CD4-positive, alpha-beta T cell treated with Interleukin-4 for 1 hour (primary cell): ENCODE results near the gene CDC42EP2.
"Not testable (repeated sequence)": the region's sequence is repeated elsewhere in the genome, so short reads cannot be mapped to it uniquely, and the experiment has no call there.

ENCODE experiments used
- DNase-seq, 2 donors: peaks; one replicate each; pipeline ENCODE4 v3.0.0-alpha.2; 2020 to 2022

CDC42EP2 gene

DNA sequence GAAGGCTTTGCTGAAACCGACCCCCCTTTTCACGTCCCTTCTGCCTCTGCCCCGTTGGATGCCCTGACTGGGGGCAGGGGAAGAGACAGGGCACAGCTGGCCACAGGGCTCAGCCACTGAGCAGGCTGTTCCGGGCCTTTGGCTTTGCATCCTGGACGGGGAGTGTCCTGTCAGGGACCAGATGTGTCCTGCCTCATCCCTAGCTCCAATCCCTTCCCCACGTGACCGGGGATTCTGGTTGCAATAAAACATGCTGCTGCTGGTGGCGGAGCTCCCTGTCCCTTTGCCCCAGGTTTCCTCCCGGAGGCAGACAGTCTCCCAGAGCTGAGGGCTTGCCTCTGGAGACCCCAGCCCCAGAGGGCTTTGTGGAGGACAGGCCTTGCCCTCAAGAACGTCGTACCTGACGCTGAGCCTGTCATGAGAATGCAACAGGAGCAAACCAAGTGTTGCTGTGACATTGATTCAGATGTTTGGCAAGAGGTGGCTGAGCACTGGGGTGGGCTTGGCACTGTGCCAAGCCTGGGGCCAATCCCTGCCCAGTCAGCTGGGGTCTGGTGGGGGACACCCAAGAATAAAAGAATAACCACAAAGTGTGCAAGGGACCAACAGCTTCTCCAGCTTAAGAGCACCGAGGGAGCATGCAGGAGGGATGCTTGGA, 7.3 kb downstream of the CDC42EP2 start:
- DNase-seq = no peak

DNA sequence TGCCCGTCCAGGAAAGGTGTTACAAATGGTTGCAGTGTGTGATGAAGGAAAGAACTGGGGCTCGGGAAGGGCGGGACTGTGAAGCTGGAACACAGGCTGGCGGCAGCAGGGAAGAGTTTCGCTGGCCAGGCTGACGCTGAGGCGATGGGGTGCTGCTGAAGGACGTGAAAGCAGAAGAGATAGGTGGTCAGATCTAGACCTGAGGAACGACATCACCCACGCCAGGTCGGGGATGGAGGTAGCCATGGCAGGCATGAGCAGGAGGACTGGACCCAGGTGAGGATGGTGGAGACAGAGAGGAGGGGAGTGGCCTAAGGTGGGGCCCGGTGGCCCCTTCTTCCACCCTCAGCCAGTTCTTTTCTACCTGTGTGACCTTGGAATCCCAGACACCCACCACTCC, 9.1 kb downstream of the CDC42EP2 start:
- no peak for DNase-seq

DNA sequence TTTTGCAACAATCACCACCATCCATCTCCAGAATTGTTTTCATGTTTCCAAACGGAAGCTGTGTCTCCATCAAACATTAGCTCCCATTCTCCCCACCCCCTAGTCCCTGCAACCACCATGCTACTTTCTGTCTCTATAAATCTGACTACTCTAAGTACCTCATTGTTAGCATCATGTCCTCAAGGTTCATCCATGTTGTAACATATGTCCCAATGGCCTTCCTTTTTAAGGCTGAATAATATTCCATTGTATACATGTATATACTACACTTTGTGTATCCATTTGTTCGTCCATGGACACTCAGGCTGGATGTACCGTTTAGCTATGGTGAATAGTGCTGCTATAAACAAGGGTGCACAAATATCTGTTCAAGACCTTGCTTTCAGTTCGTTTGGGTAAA, 10.8 kb downstream of the CDC42EP2 start:
- no peak for DNase-seq

DNA sequence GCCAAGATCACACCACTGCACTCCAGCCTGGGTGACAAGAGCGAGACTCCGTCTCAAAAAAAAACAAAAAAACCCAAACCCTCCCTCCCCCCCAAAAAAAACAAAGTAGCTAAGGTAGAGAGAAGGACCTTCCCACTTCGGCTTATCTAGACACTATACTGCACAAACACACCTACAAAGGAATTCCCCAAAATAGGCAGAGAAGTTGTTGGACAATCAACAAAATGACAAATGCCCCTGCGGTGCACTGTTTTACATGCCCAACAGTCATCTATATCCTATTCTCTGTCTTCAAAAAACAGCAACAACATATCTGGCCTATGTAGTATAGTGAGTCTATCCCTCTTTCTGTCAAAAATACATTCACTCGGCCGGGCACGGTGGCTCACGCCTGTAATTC, 12.4 kb downstream of the CDC42EP2 start:
- no peak for DNase-seq

DNA sequence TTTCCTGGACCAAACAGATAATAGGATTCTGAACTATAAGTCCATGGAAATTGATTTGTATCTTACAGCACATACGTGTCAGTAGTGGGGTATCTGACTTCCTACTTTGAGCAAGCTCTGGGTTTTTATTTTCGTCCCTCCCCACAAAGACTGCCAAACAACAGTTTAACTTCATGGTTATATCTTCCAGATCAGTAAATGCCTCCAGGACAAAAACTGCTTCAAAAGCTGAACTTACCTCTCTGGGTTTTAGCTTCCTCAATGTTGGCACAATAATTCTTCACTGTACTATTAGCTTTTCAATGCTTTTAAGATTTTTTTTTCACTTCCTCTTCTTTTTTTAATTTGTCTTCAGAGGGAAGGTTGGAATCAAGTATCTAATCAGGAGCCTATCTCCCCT, 14.8 kb downstream of the CDC42EP2 start:
- peak in 1 of 2 donors; percentile 24 for DNase-seq

DNA sequence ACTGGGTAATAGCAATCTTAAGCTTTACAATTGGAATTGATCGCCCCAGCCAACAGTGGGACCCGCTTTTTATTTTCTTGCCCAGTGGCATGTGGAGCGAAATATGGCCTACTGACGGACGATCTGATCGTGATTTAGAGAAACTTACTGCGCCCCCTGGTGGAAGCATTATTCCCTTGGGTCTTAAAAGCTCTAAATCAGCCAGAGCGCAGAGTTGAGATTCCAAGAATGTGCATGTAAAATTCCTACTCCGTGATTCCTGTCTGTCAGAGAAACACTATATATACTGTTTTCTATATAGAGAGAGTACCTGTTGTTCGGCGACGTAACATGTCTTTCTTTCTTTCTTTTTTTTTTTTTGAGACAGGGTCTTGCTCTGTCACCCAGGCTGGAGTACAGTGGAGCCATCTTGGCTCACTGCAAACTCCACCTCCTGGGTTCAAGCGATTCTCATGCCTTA, 15.3 kb downstream of the CDC42EP2 start:
- peak; percentile 82 to 84 for DNase-seq

DNA sequence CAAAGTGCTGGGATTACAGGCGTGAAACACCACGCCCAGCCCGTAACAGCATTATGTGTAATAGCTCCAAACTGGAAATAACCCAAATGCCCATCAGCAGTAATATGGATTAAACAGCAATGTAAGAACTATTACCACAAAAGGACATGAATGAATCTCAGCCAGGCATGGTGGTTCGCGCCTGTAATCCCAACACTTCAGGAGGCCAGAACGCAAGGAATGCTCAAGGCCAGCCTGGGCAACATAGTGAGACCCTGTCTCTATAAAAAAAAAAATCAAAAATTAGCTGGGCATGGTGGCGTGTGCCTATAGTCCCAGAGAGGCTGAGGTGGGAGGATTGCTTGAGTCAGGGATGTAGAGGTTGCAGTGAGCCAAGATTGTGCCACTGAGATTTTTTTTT, 15.9 kb downstream of the CDC42EP2 start:
- no peak for DNase-seq

DNA sequence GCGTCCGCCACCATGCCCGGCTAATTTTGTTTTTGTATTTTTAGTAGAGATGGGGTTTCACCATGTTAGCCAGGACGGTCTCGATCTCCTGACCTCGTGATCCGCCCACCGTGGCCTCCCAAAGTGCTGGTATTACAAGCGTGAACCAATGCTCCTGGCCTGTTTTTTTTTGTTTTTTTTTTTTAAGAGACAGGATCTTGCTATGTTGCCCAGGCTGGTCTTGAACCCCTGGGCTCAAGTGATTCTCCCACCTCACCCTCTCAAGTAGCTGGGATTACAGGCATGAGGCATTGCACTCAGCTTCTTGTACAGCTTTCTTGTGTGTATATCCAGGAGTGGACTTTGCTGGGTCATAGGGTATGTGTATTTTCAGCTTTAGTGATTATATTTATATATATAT, 17.9 kb downstream of the CDC42EP2 start:
- not testable (repeated sequence) for DNase-seq

DNA sequence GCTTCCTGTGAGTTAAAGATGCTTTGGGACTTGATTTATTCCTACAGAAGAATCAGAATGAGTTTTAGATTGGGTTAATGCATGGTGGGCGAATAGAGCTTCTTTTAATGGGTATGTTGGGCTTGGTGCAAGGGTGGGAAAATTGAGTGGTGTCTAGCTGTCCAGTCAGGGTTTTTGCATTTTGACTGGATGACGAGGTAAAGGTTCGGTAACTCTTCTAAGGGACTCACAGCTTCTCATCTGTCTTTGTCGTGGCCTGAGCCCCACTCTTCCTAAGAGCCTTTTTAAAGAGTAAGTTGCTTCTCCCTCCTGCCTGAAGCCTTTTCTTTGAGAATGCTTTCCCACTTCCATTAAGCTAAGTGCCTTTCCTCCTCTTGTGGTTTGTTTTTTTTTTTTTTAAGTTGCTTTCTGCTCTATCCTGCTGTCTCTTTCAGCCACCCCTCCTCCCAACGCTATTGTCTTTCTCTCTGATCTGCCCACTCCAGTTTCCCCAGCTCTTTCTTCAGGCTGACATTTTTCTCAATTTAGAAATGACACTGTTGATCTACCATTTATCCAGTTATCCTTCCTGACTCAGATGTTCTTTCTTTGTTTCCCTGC, 20.1 kb downstream of the CDC42EP2 start:
- DNase-seq = no peak

DNA sequence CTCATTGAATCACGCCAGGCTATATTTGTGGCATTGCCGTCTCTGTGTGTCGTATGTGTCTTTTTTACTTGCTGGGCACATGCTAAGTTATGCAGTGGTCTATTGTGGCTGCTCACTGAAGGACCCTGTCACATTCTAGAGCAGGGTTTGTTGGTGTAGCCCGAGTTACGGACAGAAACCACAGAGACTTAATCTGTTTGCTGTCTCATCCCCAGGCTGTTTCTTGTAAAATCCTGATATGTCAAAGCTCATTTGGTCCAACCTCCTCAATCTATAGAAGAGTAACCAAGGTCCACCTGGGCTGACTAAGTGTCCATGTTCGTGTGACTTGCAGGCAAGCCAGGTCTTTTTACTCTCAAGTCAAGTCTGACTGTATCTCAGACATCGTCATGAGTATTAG, 24.0 kb downstream of the CDC42EP2 start:
- no peak for DNase-seq

DNA sequence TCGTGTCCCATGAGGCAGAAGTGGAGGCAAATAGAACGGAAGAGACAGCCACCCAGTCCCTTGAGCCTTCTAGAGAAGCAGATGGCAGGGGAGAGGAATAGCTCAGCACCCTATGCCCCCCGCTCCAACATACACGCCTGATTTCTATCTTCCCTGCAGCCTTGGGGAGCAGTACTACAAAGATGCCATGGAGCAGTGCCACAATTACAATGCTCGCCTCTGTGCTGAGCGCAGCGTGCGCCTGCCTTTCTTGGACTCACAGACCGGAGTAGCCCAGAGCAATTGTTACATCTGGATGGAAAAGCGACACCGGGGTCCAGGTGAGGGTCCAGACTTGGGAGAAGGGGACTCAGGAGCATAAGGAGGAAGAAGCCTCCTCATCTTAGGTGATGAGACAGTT, 25.6 kb downstream of the CDC42EP2 start:
- no peak for DNase-seq

DNA sequence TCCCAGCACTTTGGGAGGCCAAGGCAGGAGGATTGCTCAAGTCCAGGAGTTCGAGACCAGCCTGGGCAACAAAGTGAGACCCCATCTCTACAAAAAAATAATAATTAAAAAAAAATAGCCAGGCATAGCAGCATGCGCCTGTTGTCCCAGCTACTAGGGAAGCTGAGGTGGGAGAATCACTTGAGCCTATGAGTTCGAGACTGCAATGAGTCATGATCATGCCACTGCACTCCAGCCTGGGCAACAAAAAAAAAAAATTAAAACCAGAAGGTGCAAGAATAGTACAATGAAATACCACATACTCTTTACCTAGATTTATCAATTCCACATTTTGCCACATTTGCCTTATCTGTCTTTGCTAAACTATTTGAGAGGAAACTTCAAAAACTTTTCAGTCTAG, 27.2 kb downstream of the CDC42EP2 start:
- DNase-seq = no peak

DNA sequence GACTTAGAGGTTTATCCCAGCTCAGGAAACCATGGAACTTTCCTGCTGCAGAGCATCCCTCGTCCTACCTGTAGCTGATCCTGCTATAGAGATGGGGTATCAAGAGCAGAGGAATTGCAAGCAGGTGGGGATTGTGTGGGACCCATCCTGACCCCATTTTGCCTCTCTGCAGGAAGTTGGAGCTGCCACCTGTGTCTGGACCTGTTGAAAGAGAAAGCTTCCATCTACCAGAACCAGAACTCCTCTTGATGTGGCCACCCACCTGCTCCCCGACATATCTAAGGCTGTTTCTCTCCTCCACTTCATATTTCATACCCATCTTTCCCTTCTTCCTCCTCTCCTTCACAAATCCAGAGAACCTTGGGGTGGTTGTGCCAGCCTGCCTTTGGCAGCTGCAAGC, 36.8 kb downstream of the CDC42EP2 start:
- DNase-seq = no peak

DNA sequence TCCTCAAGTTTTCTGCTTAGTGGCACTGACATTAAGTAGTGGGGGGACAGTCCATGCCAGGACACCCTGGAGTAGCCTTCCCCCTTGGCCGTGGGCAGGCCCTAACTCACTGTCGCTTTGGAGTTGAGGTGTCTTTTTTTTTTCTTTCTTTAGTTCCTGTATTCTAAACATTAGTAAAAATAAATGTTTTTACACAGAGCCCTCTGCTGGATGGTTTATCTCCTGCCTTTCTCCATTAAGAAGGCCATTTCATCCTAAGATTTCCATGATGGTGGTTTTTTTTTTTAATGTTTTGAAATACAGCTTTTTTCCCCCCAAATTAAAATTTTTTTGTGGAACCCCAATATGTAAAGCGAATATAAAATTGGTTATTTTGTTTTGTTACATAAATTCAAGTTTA, 38.1 kb downstream of the CDC42EP2 start:
- DNase-seq = no peak

DNA sequence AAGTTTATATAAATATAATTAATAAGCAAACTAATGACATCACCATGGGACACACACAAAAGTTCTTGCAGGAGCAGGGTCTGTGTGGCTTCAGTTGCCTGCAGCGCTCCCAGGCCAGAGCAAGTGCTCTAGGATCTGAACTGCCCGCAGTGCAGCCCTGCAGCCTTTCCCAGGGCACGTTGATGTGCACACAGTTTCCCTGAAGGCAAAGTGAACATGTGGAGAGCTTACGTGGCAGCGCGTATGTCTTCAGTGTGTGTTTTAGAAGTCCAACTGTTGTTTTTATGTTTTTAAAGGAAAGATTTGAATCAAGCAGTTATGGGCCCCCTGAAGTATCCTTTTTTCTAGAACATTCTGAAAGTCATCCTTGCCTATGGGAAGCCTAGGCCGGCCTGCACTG, 38.7 kb downstream of the CDC42EP2 start:
- DNase-seq = no peak

DNA sequence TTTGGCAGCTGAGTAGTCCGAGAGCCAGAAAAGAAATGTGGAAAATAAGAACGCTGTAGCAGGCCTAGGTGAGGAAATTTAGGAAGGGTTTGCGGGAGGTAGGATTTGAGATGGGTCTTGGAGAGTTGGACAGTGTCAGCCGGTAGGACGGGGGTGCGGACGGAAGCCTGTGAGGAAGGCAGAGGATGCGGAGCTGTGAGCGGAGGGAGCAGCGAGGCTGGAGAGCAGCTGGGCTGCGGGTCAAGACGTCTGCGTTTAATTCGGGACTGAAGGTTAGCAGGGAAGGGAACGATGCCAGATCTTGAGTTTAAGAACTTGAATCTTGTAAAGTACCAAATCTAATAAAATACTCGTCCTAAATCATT, 39.2 kb downstream of the CDC42EP2 start:
- no peak for DNase-seq

DNA sequence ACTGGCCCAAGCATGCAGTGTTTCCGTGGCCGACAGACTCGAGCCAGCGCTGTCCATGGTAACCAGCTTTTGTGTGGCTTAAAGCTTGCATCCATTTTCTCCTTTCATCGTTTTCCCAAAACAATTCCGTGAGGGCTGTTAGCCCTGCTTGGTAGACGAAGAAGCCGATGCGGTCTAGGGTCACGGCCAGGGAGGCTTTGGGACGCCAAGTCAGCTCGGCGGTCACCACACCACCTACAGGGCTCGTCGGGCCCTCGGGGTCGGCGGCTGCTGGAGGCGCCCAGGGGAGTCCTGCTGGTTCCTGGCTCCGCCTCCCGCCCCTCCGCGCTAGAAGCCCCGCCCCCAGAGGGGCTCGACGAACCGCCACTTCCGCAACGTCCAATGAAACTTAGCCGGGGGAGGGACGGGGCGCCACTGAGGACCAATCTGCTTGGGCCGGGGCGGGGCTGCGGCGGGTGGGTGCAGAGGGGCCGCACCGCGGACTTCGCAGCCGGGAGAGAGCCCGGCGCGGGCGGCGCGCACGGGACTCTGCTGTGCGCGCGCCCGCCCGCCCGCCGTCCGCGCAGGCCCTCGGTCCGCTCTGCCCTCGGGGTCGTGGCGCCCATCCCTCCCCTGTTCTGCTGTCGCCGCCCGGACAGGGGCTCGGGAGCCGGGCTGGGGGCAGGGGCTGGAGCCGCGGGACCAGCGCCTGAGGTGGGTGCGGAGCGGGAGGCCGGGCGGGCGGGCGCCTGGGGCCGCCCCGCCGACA, 39.8 kb downstream of the CDC42EP2 start, which contains the start of gene TIGD3:
TIGD3 (plus strand) TSS at position 487 of the 748 bp plus-strand sequence. CDS start 1,058 bp downstream, outside the sequence.
- peak; percentile 97 to 98 for DNase-seq

DNA sequence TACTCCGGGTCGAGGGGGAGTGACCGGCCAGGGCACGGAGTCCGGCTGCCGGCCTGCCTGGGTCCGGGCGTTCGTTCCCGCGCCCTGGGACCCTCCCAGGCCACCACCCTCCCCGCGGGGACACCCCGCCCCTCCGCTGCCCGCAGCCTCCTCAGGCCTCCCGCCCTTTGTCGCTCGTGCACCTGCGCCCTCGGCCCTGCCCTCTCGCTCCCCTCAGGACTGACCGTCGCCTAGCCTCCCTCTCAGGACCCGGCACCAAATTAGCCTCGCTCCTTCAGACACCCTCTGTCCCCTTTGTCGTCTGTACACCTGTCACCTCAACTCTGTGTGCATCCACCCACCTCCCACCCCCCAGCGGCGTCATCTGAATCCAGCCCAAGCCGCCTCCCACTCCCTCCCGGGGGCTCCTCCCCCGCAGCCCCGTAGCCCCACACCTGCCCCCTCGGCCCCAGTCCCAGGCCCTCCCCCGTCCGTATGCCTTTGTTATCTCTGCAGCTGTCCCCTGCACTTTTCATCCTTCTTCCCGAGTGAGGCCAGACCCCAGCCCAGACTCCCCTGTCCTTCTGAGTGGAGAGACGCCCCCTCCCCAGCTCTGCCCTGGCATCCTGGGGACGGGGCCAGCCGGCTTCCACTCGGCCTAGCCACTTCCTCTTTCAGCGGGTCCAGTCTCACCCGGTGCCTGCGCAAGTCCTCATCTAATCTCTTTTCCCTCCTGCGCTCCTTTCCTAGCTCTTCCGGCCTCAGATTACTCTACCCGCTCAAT, 40.5 kb downstream of the CDC42EP2 start:
- peak; percentile 60 to 61 for DNase-seq

DNA sequence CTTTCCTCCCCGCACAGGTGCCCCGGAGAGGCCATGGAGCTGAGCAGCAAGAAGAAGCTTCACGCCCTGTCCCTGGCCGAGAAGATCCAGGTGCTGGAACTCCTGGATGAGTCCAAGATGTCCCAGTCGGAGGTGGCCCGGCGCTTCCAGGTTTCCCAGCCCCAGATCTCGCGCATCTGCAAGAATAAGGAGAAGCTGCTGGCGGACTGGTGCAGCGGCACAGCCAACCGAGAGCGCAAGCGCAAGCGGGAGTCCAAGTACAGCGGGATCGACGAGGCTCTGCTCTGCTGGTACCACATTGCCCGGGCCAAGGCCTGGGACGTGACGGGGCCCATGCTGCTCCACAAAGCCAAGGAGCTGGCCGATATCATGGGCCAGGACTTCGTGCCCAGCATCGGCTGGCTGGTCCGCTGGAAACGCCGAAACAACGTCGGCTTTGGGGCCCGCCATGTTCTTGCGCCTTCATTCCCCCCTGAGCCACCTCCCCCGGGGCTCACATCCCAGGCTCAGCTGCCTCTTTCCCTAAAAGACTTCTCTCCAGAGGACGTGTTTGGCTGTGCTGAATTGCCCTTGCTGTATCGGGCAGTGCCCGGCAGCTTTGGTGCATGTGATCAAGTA, 41.2 kb downstream of the CDC42EP2 start:
- no peak for DNase-seq

DNA sequence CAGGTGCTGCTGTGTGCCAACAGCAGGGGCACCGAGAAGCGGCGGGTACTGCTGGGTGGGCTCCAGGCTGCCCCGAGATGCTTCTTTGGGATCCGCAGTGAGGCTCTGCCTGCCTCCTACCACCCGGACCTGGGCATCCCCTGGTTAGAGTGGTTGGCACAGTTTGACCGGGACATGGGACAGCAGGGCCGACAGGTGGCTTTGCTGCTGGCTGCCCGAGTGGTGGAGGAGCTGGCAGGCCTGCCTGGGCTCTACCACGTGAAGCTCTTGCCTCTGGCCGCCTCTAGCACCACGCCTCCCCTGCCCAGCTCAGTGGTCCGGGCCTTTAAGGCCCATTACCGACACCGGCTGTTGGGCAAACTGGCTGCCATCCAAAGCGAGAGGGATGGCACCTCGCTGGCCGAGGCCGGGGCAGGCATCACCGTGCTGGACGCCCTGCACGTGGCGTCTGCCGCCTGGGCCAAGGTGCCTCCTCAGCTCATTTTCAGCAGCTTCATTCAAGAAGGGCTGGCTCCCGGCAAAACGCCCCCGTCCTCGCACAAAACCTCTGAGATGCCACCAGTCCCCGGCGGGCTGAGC, 41.8 kb downstream of the CDC42EP2 start:
- DNase-seq = no peak

DNA sequence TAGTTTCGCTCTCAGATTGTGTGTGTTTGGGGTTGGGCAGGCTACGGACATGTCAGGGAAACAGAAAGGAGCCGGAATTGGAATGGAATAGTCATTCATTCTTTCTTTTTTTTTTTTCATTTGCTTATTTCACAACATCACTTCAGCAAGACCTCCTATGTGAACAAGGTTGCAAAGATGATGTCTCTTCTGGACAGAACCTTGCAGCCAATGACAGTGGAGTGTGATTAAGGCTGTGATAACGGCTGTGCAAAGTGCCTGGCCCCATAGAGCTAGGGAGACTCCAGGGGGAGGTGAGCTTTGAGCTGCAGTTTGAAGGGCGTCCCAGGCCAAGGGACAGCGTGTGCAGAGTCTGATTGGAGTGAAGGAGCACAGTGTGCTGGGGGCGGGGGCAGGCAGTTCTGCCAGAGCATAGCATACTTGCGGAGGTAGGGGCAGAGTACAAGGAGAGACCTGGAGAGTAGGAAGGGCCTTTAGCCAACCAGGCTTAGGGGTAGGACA, 43.2 kb downstream of the CDC42EP2 start:
- no peak for DNase-seq

DNA sequence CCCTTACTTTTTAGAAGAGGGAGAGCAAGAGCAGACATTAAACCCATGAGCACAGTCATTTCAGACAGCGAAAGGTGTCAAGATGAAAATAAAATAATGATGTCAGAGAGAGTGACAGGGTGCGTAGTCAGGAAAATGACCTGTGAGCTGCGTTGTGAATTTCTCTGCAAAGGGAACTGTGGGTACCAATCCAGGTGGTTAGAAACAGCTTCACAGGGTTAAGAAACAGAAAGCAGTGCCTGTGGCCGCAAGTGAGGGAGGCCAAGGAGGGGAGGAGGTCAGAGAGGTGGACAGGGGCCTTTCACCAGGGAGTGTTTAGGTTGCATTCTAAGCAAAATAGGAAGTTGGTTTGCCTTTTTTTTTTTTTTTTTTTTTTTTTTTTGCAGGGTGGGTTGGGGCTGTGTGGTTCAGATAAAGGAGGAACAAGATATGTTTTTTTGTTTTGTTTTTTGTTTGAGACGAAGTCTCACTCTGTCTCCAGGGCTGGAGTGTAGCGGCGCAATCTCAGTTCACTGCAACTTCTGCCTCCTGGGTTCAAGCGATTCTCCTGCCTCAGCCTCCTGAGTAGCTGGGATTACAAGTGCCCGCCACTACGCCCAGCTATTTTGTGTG, 47.8 kb downstream of the CDC42EP2 start:
- DNase-seq = peak in 1 of 2 donors; percentile 58
